GM23338 (cell line): ENCODE results near the gene MFAP3. TPM values are rescaled to one million over a fixed set of nuclear protein-coding genes. Genes with fewer than 3 reads are reported as not detected.

Experiments used
- ATAC-seq: fragments of 200-7000 bp; cut with Tn5 transposase; 3 replicates; pipeline ENCODE4 v1.9.1; 2020
- DNase-seq: peaks from one replicate; pipeline ENCODE4 v3.0.0-alpha.2; 2015; ENCODE audit warnings: low spot score
- H2AFZ ChIP-seq: fragments of 200-600 bp; sonication (generic); 2 replicates; pipeline ENCODE4 v1.8.0; 2016; ENCODE audit warnings: antibody characterized with exemption, mild to moderate bottlenecking, moderate library complexity
- H3F3A ChIP-seq: fragments of 200-600 bp; sonication (generic); replicated peaks from 2 replicates; pipeline ENCODE4 v1.8.0; 2017; ENCODE audit warnings: antibody characterized with exemption, mixed run types, low read depth
- H3K27ac ChIP-seq: fragments of 200-600 bp; sonication (generic); 2 replicates; pipeline ENCODE4 v1.6.1; 2016; ENCODE audit warnings: low read depth
- H3K27me3 ChIP-seq: fragments of 200-600 bp; sonication (generic); 2 replicates; pipeline ENCODE4 v1.8.0; 2016; ENCODE audit warnings: mild to moderate bottlenecking, mixed run types, moderate library complexity; ENCODE audit not compliant: insufficient read depth
- H3K36me3 ChIP-seq: fragments of 200-600 bp; sonication (generic); 2 replicates; pipeline ENCODE4 v1.8.0; 2016; ENCODE audit warnings: mild to moderate bottlenecking; ENCODE audit not compliant: insufficient read depth
- H3K4me1 ChIP-seq: fragments of 200-600 bp; sonication (generic); 2 replicates; pipeline ENCODE4 v1.8.0; 2016; ENCODE audit warnings: mild to moderate bottlenecking, moderate library complexity; ENCODE audit not compliant: insufficient read depth
- H3K4me2 ChIP-seq: fragments of 200-600 bp; sonication (generic); 2 replicates; pipeline ENCODE4 v1.7.1; 2017; ENCODE audit warnings: mixed run types
- H3K4me3 ChIP-seq: fragments of 200-600 bp; sonication (generic); 2 replicates; pipeline ENCODE4 v1.6.1; 2016; ENCODE audit warnings: mixed run types
- H3K79me2 ChIP-seq: fragments of 200-600 bp; sonication (generic); replicated peaks from 2 replicates; pipeline ENCODE4 v1.8.0; 2017; ENCODE audit warnings: mild to moderate bottlenecking; ENCODE audit not compliant: insufficient read depth
- H3K9me2 ChIP-seq: fragments of 200-600 bp; sonication (generic); 2 replicates; pipeline ENCODE4 v1.8.0; 2017; ENCODE audit not compliant: insufficient read depth
- H4K20me1 ChIP-seq: fragments of 200-600 bp; sonication (generic); replicated peaks from 2 replicates; pipeline ENCODE4 v1.8.0; 2017; ENCODE audit warnings: mild to moderate bottlenecking; ENCODE audit not compliant: insufficient read depth
- H3K27ac Mint-ChIP-seq: 2 replicates; pipeline ENCODE4 v1.8.0; 2020; ENCODE audit warnings: inconsistent platforms, mild to moderate bottlenecking, moderate library complexity, mixed read lengths
- H3K27me3 Mint-ChIP-seq: 3 replicates; pipeline ENCODE4 v1.8.0; 2022; ENCODE audit warnings: low read depth, mild to moderate bottlenecking, moderate library complexity, mixed read lengths, inconsistent platforms; ENCODE audit not compliant: insufficient read depth, poor library complexity
- H3K36me3 Mint-ChIP-seq: 3 replicates; pipeline ENCODE4 v1.8.0; 2021; ENCODE audit warnings: low read depth, mild to moderate bottlenecking, inconsistent platforms, moderate library complexity, mixed read lengths
- H3K4me1 Mint-ChIP-seq: 3 replicates; pipeline ENCODE4 v1.8.0; 2020; ENCODE audit warnings: mild to moderate bottlenecking, inconsistent platforms, mixed read lengths
- H3K4me3 Mint-ChIP-seq: 3 replicates; pipeline ENCODE4 v1.8.0; 2021; ENCODE audit warnings: moderate library complexity, mild to moderate bottlenecking, inconsistent platforms, mixed read lengths
- H3K9me3 Mint-ChIP-seq: 3 replicates; pipeline ENCODE4 v1.8.0; 2020; ENCODE audit warnings: moderate library complexity, mild to moderate bottlenecking, inconsistent platforms, mixed read lengths
- EZH2 ChIP-seq: fragments of 200-600 bp; sonication (generic); IDR thresholded peaks from one replicate; pipeline ENCODE4 v1.8.0; 2017; ENCODE audit warnings: antibody characterized with exemption, mild to moderate bottlenecking, low read depth; ENCODE audit not compliant: unreplicated experiment
- NANOG ChIP-seq: IDR thresholded peaks from 2 replicates; pipeline ENCODE4 v1.6.1; 2016; ENCODE audit warnings: antibody characterized with exemption, borderline replicate concordance
- POLR2AphosphoS5 ChIP-seq: IDR thresholded peaks from 2 replicates; pipeline ENCODE4 v1.6.1; 2016; ENCODE audit warnings: antibody characterized with exemption, low read depth
- REST ChIP-seq: IDR thresholded peaks from one replicate; pipeline ENCODE4 v1.6.1; 2018; ENCODE audit warnings: antibody characterized with exemption; ENCODE audit not compliant: unreplicated experiment
- STAT1 ChIP-seq: IDR thresholded peaks from one replicate; pipeline ENCODE4 v1.6.1; 2016; ENCODE audit warnings: antibody characterized with exemption; ENCODE audit not compliant: unreplicated experiment
- ZNF114 ChIP-seq: fragments of 250-450 bp; sonication (Bioruptor Pico); IDR thresholded peaks from 2 replicates; pipeline ENCODE4 v1.5.0; 2020; ENCODE audit warnings: mild to moderate bottlenecking, moderate library complexity
- ZNF331 ChIP-seq: fragments of 250-450 bp; sonication (Bioruptor Pico); IDR thresholded peaks from 2 replicates; pipeline ENCODE4 v1.5.0; 2020; ENCODE audit warnings: low read depth, mild to moderate bottlenecking, moderate library complexity
- polyA plus RNA-seq: library from polyadenylated mRNA; unstranded; fragments of >200 nt; fragmentation: Nextera tagmentation; extraction: Ambion mirVana; gene quantifications from 2 replicates; pipeline ENCODE4 v1.2.1, GENCODE V29; 2016
- total RNA-seq: library from RNA; depleted of rRNA; stranded (reverse); fragments of >200 nt; shearing (Covaris generic); gene quantifications from 2 replicates; pipeline ENCODE4 v1.2.3, GENCODE V29; 2014
- TF ChIP-seq, protein P1 (sequence below), 2 experiments: fragments of 200-600 bp in 1 of 2; sonication (generic) in 1 of 2; conservative IDR thresholded peaks; 2 replicates each; pipeline versions ENCODE4 v1.5.1 to v1.6.1; 2016 to 2017; ENCODE audit warnings: antibody characterized with exemption in 2 of 2, low read depth in 2 of 2, mild to moderate bottlenecking in 2 of 2, moderate library complexity in 1 of 2
- TF ChIP-seq, protein P2 (sequence below): fragments of 250-450 bp; sonication (Bioruptor Pico); IDR thresholded peaks from 2 replicates; pipeline ENCODE4 v1.5.0; 2020; ENCODE audit warnings: mild to moderate bottlenecking, moderate library complexity

MFAP3 gene
- total and polyA plus RNA-seq, 2 experiments from 2014 or later: 2.9 to 47.5 TPM

DNA sequence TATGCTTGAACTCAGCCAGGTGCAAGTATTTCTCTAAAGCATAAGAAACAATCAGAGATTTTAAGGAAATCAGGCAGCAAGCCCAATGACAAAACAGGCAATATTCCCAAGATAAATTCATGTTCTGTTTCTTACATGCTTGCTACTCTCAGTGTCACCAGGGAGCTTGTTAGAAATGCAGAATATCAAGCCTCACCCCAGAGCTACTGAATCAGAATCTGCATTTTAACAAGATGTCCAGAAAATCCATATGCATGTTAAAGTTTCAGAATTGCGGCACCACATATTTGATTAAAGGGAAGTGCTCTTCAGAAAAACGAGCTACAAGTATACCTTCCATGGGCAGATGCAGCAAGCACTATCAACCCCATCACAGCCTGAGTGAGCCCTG lies 54.4 kb downstream of the MFAP3 start:
- Mint-ChIP-seq H3K27ac (no peak overlapping the region), H3K36me3 (no peaks in the 10 kb centered on the region), H3K4me3 (no peak overlapping the region), H3K9me3 (no peaks in the 10 kb centered on the region), H3K4me1 (peaks cover 22% of the 10 kb centered on the region), H3K27me3 (no peaks in the 10 kb centered on the region)
- no peak for ATAC-seq
- DNase-seq: no peak
- no peak for TF ChIP-seq NANOG
- TF ChIP-seq, protein P1, sequence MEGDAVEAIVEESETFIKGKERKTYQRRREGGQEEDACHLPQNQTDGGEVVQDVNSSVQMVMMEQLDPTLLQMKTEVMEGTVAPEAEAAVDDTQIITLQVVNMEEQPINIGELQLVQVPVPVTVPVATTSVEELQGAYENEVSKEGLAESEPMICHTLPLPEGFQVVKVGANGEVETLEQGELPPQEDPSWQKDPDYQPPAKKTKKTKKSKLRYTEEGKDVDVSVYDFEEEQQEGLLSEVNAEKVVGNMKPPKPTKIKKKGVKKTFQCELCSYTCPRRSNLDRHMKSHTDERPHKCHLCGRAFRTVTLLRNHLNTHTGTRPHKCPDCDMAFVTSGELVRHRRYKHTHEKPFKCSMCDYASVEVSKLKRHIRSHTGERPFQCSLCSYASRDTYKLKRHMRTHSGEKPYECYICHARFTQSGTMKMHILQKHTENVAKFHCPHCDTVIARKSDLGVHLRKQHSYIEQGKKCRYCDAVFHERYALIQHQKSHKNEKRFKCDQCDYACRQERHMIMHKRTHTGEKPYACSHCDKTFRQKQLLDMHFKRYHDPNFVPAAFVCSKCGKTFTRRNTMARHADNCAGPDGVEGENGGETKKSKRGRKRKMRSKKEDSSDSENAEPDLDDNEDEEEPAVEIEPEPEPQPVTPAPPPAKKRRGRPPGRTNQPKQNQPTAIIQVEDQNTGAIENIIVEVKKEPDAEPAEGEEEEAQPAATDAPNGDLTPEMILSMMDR (conservative IDR thresholded peaks at IDR 0.05; ENCODE audit: low read depth in 2 of 2): no peak
- TF ChIP-seq EZH2: no peak
- TF ChIP-seq, protein P2, sequence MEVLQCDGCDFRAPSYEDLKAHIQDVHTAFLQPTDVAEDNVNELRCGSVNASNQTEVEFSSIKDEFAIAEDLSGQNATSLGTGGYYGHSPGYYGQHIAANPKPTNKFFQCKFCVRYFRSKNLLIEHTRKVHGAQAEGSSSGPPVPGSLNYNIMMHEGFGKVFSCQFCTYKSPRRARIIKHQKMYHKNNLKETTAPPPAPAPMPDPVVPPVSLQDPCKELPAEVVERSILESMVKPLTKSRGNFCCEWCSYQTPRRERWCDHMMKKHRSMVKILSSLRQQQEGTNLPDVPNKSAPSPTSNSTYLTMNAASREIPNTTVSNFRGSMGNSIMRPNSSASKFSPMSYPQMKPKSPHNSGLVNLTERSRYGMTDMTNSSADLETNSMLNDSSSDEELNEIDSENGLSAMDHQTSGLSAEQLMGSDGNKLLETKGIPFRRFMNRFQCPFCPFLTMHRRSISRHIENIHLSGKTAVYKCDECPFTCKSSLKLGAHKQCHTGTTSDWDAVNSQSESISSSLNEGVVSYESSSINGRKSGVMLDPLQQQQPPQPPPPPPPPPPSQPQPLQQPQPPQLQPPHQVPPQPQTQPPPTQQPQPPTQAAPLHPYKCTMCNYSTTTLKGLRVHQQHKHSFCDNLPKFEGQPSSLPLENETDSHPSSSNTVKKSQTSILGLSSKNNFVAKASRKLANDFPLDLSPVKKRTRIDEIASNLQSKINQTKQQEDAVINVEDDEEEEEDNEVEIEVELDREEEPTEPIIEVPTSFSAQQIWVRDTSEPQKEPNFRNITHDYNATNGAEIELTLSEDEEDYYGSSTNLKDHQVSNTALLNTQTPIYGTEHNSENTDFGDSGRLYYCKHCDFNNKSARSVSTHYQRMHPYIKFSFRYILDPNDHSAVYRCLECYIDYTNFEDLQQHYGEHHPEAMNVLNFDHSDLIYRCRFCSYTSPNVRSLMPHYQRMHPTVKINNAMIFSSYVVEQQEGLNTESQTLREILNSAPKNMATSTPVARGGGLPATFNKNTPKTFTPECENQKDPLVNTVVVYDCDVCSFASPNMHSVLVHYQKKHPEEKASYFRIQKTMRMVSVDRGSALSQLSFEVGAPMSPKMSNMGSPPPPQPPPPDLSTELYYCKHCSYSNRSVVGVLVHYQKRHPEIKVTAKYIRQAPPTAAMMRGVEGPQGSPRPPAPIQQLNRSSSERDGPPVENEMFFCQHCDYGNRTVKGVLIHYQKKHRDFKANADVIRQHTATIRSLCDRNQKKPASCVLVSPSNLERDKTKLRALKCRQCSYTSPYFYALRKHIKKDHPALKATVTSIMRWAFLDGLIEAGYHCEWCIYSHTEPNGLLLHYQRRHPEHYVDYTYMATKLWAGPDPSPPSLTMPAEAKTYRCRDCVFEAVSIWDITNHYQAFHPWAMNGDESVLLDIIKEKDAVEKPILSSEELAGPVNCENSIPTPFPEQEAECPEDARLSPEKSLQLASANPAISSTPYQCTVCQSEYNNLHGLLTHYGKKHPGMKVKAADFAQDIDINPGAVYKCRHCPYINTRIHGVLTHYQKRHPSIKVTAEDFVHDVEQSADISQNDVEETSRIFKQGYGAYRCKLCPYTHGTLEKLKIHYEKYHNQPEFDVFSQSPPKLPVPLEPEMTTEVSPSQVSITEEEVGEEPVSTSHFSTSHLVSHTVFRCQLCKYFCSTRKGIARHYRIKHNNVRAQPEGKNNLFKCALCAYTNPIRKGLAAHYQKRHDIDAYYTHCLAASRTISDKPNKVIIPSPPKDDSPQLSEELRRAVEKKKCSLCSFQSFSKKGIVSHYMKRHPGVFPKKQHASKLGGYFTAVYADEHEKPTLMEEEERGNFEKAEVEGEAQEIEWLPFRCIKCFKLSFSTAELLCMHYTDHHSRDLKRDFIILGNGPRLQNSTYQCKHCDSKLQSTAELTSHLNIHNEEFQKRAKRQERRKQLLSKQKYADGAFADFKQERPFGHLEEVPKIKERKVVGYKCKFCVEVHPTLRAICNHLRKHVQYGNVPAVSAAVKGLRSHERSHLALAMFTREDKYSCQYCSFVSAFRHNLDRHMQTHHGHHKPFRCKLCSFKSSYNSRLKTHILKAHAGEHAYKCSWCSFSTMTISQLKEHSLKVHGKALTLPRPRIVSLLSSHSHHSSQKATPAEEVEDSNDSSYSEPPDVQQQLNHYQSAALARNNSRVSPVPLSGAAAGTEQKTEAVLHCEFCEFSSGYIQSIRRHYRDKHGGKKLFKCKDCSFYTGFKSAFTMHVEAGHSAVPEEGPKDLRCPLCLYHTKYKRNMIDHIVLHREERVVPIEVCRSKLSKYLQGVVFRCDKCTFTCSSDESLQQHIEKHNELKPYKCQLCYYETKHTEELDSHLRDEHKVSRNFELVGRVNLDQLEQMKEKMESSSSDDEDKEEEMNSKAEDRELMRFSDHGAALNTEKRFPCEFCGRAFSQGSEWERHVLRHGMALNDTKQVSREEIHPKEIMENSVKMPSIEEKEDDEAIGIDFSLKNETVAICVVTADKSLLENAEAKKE: no peak
- TF ChIP-seq STAT1: no peak
- no peak for TF ChIP-seq POLR2AphosphoS5
- TF ChIP-seq ZNF114 (CRISPR knock-in tag): no peak
- no peak for TF ChIP-seq REST
- no peak for TF ChIP-seq ZNF331
- no peak overlapping the region for H3K4me3 ChIP-seq
- no peaks in the 10 kb centered on the region for H3K79me2 ChIP-seq
- H3K4me1 ChIP-seq: peaks cover 9% of the 10 kb centered on the region; the same call in 1 of the 2 replicates
- no peaks in the 10 kb centered on the region for H3F3A ChIP-seq
- H2AFZ ChIP-seq: no peak overlapping the region
- no peak overlapping the region for H3K27ac ChIP-seq
- no peaks in the 10 kb centered on the region for H4K20me1 ChIP-seq
- H3K27me3 ChIP-seq: no peaks in the 10 kb centered on the region
- no peaks in the 10 kb centered on the region for H3K36me3 ChIP-seq
- H3K4me2 ChIP-seq: no peak overlapping the region
- H3K9me2 ChIP-seq: no peaks in the 10 kb centered on the region
